Panc1 (cell line): Measurements from ENCODE around the gene SUPT5H.

Experiments used
- CTCF ChIP-seq: fragments of 450-650 bp; IDR thresholded peaks from 2 replicates; pipeline ENCODE4 v1.5.1; 2017; ENCODE audit warnings: mild to moderate bottlenecking
- POLR2AphosphoS5 ChIP-seq: IDR thresholded peaks from 2 replicates; pipeline ENCODE4 v1.6.1; 2012; ENCODE audit warnings: mild to moderate bottlenecking, low read depth, low read length, moderate library complexity
- REST ChIP-seq, 2 experiments: IDR thresholded peaks; 2 replicates each; pipeline ENCODE4 v1.6.1; 2011 to 2012; ENCODE audit warnings: low read depth in 2 of 2, control low read depth in 1 of 2, low read length in 1 of 2, mild to moderate bottlenecking in 1 of 2, moderate library complexity in 1 of 2; ENCODE audit not compliant: insufficient read depth in 1 of 2
- SIN3A ChIP-seq: IDR thresholded peaks from 2 replicates; pipeline ENCODE4 v1.6.1; 2012; ENCODE audit warnings: low read depth, mild to moderate bottlenecking, low read length, moderate library complexity, borderline replicate concordance; ENCODE audit not compliant: insufficient read depth

- TF ChIP-seq REST (IDR thresholded peaks at IDR 0.05; ENCODE audit: insufficient read depth in 1 of 2, low read depth in 2 of 2, low read length in 1 of 2): no peak
- TF ChIP-seq CTCF: no peak
- TF ChIP-seq POLR2AphosphoS5: no peak
- TF ChIP-seq SIN3A: no peak
Observed at GRCh38 chr19:39512988-39513387, 67.6 kb downstream of the SUPT5H start.
